ENCODE measurements around the gene THAP11.

THAP11 gene

GRCh38 chr16:67878232-67878631 is 36.1 kb downstream of the THAP11 start:
- Histone ChIP-seq H3K4me1 (ENCODE audit: control insufficient read depth, insufficient read depth, low read length) (0 out of 2 replicates have a peak, but pooled peaks cover 2% of the 10 kb centered on the region), H3K4me3 (ENCODE audit: low read depth, low read length) (no peak overlapping the region), H3K27me3 (ENCODE audit: control insufficient read depth, insufficient read depth, low read length) (no peaks in the 10 kb centered on the region), H3K27ac (ENCODE audit: low read depth, low read length) (no peak overlapping the region), H3K36me3 (ENCODE audit: control insufficient read depth, insufficient read depth, low read length) (peaks cover 75% of the 10 kb centered on the region), H3K9ac (ENCODE audit: low read depth, low read length) (no peak overlapping the region), H3K9me3 (ENCODE audit: control insufficient read depth, insufficient read depth, low read length) (no peaks in the 10 kb centered on the region)

- no peaks in the 10 kb centered on the region for H3K27me3 ChIP-seq (ENCODE audit: control insufficient read depth, insufficient read depth, low read length)
- no peaks in the 10 kb centered on the region for H3K9me3 ChIP-seq (ENCODE audit: control insufficient read depth, insufficient read depth, low read length)
- no peak overlapping the region for H3K4me3 ChIP-seq (ENCODE audit: low read depth, low read length)
- H3K36me3 ChIP-seq (ENCODE audit: control insufficient read depth, insufficient read depth, low read length) = peaks cover 80% of the 10 kb centered on the region
- H3K4me1 ChIP-seq (ENCODE audit: control insufficient read depth, insufficient read depth, low read length) = peaks cover 2% of the 10 kb centered on the region; the same call in 1 of the 2 replicates
- H3K9ac ChIP-seq (ENCODE audit: low read depth, low read length) = no peak overlapping the region
- no peak overlapping the region for H3K27ac ChIP-seq (ENCODE audit: low read depth, low read length)
These were observed 36.7 kb downstream of the THAP11 start for GRCh38 chr16:67878846-67879245.

GRCh38 chr16:67879462-67879861 is 37.3 kb downstream of the THAP11 start:
- Histone ChIP-seq H3K4me3 (ENCODE audit: low read depth, low read length) (no peak overlapping the region), H3K36me3 (ENCODE audit: control insufficient read depth, insufficient read depth, low read length) (peaks cover 85% of the 10 kb centered on the region), H3K9ac (ENCODE audit: low read depth, low read length) (no peak overlapping the region), H3K27ac (ENCODE audit: low read depth, low read length) (no peak overlapping the region), H3K4me1 (ENCODE audit: control insufficient read depth, insufficient read depth, low read length) (peaks cover 3% of the 10 kb centered on the region), H3K27me3 (ENCODE audit: control insufficient read depth, insufficient read depth, low read length) (no peaks in the 10 kb centered on the region), H3K9me3 (ENCODE audit: control insufficient read depth, insufficient read depth, low read length) (no peaks in the 10 kb centered on the region)

- Histone ChIP-seq H3K4me3 (ENCODE audit: low read depth, low read length) (no peak overlapping the region), H3K36me3 (ENCODE audit: control insufficient read depth, insufficient read depth, low read length) (peaks cover 85% of the 10 kb centered on the region), H3K27me3 (ENCODE audit: control insufficient read depth, insufficient read depth, low read length) (no peaks in the 10 kb centered on the region), H3K4me1 (ENCODE audit: control insufficient read depth, insufficient read depth, low read length) (peaks cover 5% of the 10 kb centered on the region), H3K9me3 (ENCODE audit: control insufficient read depth, insufficient read depth, low read length) (no peaks in the 10 kb centered on the region), H3K27ac (ENCODE audit: low read depth, low read length) (no peak overlapping the region), H3K9ac (ENCODE audit: low read depth, low read length) (no peak overlapping the region)
These were observed 37.8 kb downstream of the THAP11 start for GRCh38 chr16:67879936-67880335.

- Histone ChIP-seq H3K27me3 (ENCODE audit: control insufficient read depth, insufficient read depth, low read length) (no peaks in the 10 kb centered on the region), H3K9me3 (ENCODE audit: control insufficient read depth, insufficient read depth, low read length) (no peaks in the 10 kb centered on the region), H3K36me3 (ENCODE audit: control insufficient read depth, insufficient read depth, low read length) (peaks cover 85% of the 10 kb centered on the region), H3K4me1 (ENCODE audit: control insufficient read depth, insufficient read depth, low read length) (peaks cover 11% of the 10 kb centered on the region), H3K9ac (ENCODE audit: low read depth, low read length) (no peak overlapping the region), H3K4me3 (ENCODE audit: low read depth, low read length) (no peak overlapping the region), H3K27ac (ENCODE audit: low read depth, low read length) (no peak overlapping the region)
These were observed 38.5 kb downstream of the THAP11 start for GRCh38 chr16:67880584-67880983.

- Histone ChIP-seq H3K9ac (ENCODE audit: low read depth, low read length) (no peak overlapping the region), H3K27ac (ENCODE audit: low read depth, low read length) (no peak overlapping the region), H3K4me1 (ENCODE audit: control insufficient read depth, insufficient read depth, low read length) (peaks cover 17% of the 10 kb centered on the region), H3K4me3 (ENCODE audit: low read depth, low read length) (no peak overlapping the region), H3K9me3 (ENCODE audit: control insufficient read depth, insufficient read depth, low read length) (no peaks in the 10 kb centered on the region), H3K27me3 (ENCODE audit: control insufficient read depth, insufficient read depth, low read length) (no peaks in the 10 kb centered on the region), H3K36me3 (ENCODE audit: control insufficient read depth, insufficient read depth, low read length) (peaks cover 75% of the 10 kb centered on the region)
These were observed 39.6 kb downstream of the THAP11 start for GRCh38 chr16:67881621-67882161.

GRCh38 chr16:67882374-67883145 is 40.4 kb downstream of the THAP11 start:
- Histone ChIP-seq H3K9ac (ENCODE audit: low read depth, low read length) (no peak overlapping the region), H3K4me3 (ENCODE audit: low read depth, low read length) (no peak overlapping the region), H3K36me3 (ENCODE audit: control insufficient read depth, insufficient read depth, low read length) (peaks cover 67% of the 10 kb centered on the region), H3K27me3 (ENCODE audit: control insufficient read depth, insufficient read depth, low read length) (no peaks in the 10 kb centered on the region), H3K27ac (ENCODE audit: low read depth, low read length) (no peak overlapping the region), H3K4me1 (ENCODE audit: control insufficient read depth, insufficient read depth, low read length) (peaks cover 18% of the 10 kb centered on the region), H3K9me3 (ENCODE audit: control insufficient read depth, insufficient read depth, low read length) (no peaks in the 10 kb centered on the region)

- no peaks in the 10 kb centered on the region for H3K9me3 ChIP-seq (ENCODE audit: control insufficient read depth, insufficient read depth, low read length)
- H3K4me1 ChIP-seq (ENCODE audit: control insufficient read depth, insufficient read depth, low read length) = peaks cover 18% of the 10 kb centered on the region
- peaks cover 59% of the 10 kb centered on the region for H3K36me3 ChIP-seq (ENCODE audit: control insufficient read depth, insufficient read depth, low read length)
- H3K4me3 ChIP-seq (ENCODE audit: low read depth, low read length) = no peak overlapping the region
- H3K27me3 ChIP-seq (ENCODE audit: control insufficient read depth, insufficient read depth, low read length) = no peaks in the 10 kb centered on the region
- no peak overlapping the region for H3K27ac ChIP-seq (ENCODE audit: low read depth, low read length)
- no peak overlapping the region for H3K9ac ChIP-seq (ENCODE audit: low read depth, low read length)
These were observed 41.2 kb downstream of the THAP11 start for GRCh38 chr16:67883146-67883871.

- Histone ChIP-seq H3K4me1 (ENCODE audit: control insufficient read depth, insufficient read depth, low read length) (peaks cover 18% of the 10 kb centered on the region), H3K36me3 (ENCODE audit: control insufficient read depth, insufficient read depth, low read length) (peaks cover 54% of the 10 kb centered on the region), H3K27ac (ENCODE audit: low read depth, low read length) (no peak overlapping the region)
These were observed 41.7 kb downstream of the THAP11 start for GRCh38 chr16:67883872-67884261.

GRCh38 chr16:67884684-67885083 is 42.6 kb downstream of the THAP11 start, which contains the start of gene NRN1L:
TSS of gene NRN1L (plus strand) at chr16:67884885. CDS start at chr16:67884904, 19 bp downstream.
- peak within 1 kb of the TSS; percentile 10; the same call in 1 of the 2 replicates for H3K9ac ChIP-seq (ENCODE audit: low read depth, low read length)
- H3K4me3 ChIP-seq (ENCODE audit: low read depth, low read length) = peak within 1 kb of the TSS; percentile 40; the same call in 1 of the 2 replicates
- H3K36me3 ChIP-seq (ENCODE audit: control insufficient read depth, insufficient read depth, low read length) = peaks cover 45% of the 10 kb centered on the region
- H3K27ac ChIP-seq (ENCODE audit: low read depth, low read length) = peak within 1 kb of the TSS; percentile 31
- no peaks in the 10 kb centered on the region for H3K27me3 ChIP-seq (ENCODE audit: control insufficient read depth, insufficient read depth, low read length)
- peaks cover 18% of the 10 kb centered on the region for H3K4me1 ChIP-seq (ENCODE audit: control insufficient read depth, insufficient read depth, low read length)
- no peaks in the 10 kb centered on the region for H3K9me3 ChIP-seq (ENCODE audit: control insufficient read depth, insufficient read depth, low read length)

More at GRCh38 chr16:67883872-67884261, 41.7 kb downstream of the THAP11 start:
- no peaks in the 10 kb centered on the region for H3K9me3 ChIP-seq (ENCODE audit: control insufficient read depth, insufficient read depth, low read length)
- no peak overlapping the region for H3K9ac ChIP-seq (ENCODE audit: low read depth, low read length)
- H3K27me3 ChIP-seq (ENCODE audit: control insufficient read depth, insufficient read depth, low read length) = no peaks in the 10 kb centered on the region
- H3K4me3 ChIP-seq (ENCODE audit: low read depth, low read length) = no peak overlapping the region

- no peak overlapping the region for H3K9ac ChIP-seq (ENCODE audit: low read depth, low read length)
- H3K27ac ChIP-seq (ENCODE audit: low read depth, low read length) = no peak overlapping the region
- H3K36me3 ChIP-seq (ENCODE audit: control insufficient read depth, insufficient read depth, low read length) = peaks cover 37% of the 10 kb centered on the region
- H3K4me1 ChIP-seq (ENCODE audit: control insufficient read depth, insufficient read depth, low read length) = peaks cover 18% of the 10 kb centered on the region
- no peak overlapping the region for H3K4me3 ChIP-seq (ENCODE audit: low read depth, low read length)
- no peaks in the 10 kb centered on the region for H3K9me3 ChIP-seq (ENCODE audit: control insufficient read depth, insufficient read depth, low read length)
- no peaks in the 10 kb centered on the region for H3K27me3 ChIP-seq (ENCODE audit: control insufficient read depth, insufficient read depth, low read length)
These were observed 43.4 kb downstream of the THAP11 start for GRCh38 chr16:67885545-67885944.

All from HUES48 (cell line).